Thyroid gland (tissue), 4 donors: ENCODE data around the gene STIM2. TPM values are rescaled to one million over a fixed set of nuclear protein-coding genes. Genes with fewer than 3 reads are reported as not detected.
"Not testable (repeated sequence)": the region's sequence is repeated elsewhere in the genome, so short reads cannot be mapped to it uniquely, and the experiment has no call there.

Experiments
- DNase-seq, 2 donors: peaks; one replicate each; pipeline ENCODE4 v3.0.0-alpha.2; 2019
- H3K27ac ChIP-seq, 3 donors: fragments of 200-600 bp; sonication (generic); 1 replicate in 2 of 3; 2 replicates in 1 of 3; pipeline ENCODE4 v1.5.1; 2016 to 2019; ENCODE audit warnings: mild to moderate bottlenecking in 1 of 3, moderate library complexity in 1 of 3
- H3K27me3 ChIP-seq: fragments of 200-600 bp; sonication (generic); one replicate; pipeline ENCODE4 v1.5.1; 2019
- H3K36me3 ChIP-seq, 2 donors: fragments of 200-600 bp; sonication (generic); one replicate each; pipeline ENCODE4 v1.5.1; 2016 to 2019
- H3K4me1 ChIP-seq, 2 donors: fragments of 200-600 bp; sonication (generic); one replicate each; pipeline ENCODE4 v1.5.1; 2017 to 2019
- H3K4me3 ChIP-seq, 3 donors: fragments of 200-600 bp; sonication (generic); replicated peaks in 1 of 3; 1 replicate in 2 of 3; 2 replicates in 1 of 3; pipeline ENCODE4 v1.5.1; 2016; ENCODE audit warnings: mild to moderate bottlenecking in 1 of 3
- H3K9me3 ChIP-seq: fragments of 200-600 bp; sonication (generic); one replicate; pipeline ENCODE4 v1.5.1; 2017
- POLR2A ChIP-seq, 2 donors: fragments of 450-650 bp; IDR thresholded peaks; one replicate each; pipeline ENCODE4 v1.6.1; 2017; ENCODE audit warnings: antibody characterized with exemption in 2 of 2, mild to moderate bottlenecking in 2 of 2, moderate library complexity in 1 of 2
- WGBS, 2 donors: methylation state at CpG; one replicate each; pipeline ENCODE4 v1.1.5; 2017; 5-methylcytosine and 5-hydroxymethylcytosine counted together
- intact Hi-C: fragments of 100-400 bp; cut with DNase I; formaldehyde crosslinking; loops from one replicate; pipeline ENCODE4 v1.15.1; 2023
- total RNA-seq, 4 donors: library from RNA; depleted of rRNA; stranded (reverse); fragments of >200 nt; gene quantifications; one replicate each; pipeline ENCODE4 v1.2.3, GENCODE V29; 2016
- TF ChIP-seq, protein P1 (sequence below), 6 experiments: fragments of 200-600 bp in 3 of 6; fragments of 450-650 bp in 3 of 6; sonication (generic) in 3 of 6; IDR thresholded peaks; one replicate each; pipeline ENCODE4 v1.5.1; 2016 to 2019; ENCODE audit warnings: antibody characterized with exemption in 6 of 6, mild to moderate bottlenecking in 2 of 6, inconsistent platforms in 1 of 6, moderate library complexity in 1 of 6

The STIM2 gene
- total RNA-seq, 4 donors from 2014 or later: 16.4 to 39.1 (median 18.5) TPM

DNA sequence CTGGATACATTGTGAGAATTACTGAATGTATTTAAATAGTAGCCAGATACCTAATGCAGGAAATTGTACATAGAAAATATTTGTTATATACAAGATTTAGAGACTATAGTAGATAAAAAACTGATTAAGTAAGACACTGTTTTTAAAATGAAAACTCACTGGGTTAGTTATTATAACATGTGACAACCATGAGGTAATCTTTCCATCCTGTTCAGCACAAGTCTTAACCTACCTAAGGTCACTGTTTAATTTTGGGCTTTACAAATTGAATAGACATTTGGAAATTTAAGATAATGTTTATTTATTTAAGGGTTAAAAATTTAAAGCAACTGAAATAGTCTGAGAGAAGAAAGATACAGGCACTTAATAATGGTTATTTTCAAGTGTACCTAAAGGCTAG, 102.1 kb downstream of the STIM2 start:
- H3K27me3 ChIP-seq: no peaks in the 10 kb centered on the region
- TF ChIP-seq, protein P1, sequence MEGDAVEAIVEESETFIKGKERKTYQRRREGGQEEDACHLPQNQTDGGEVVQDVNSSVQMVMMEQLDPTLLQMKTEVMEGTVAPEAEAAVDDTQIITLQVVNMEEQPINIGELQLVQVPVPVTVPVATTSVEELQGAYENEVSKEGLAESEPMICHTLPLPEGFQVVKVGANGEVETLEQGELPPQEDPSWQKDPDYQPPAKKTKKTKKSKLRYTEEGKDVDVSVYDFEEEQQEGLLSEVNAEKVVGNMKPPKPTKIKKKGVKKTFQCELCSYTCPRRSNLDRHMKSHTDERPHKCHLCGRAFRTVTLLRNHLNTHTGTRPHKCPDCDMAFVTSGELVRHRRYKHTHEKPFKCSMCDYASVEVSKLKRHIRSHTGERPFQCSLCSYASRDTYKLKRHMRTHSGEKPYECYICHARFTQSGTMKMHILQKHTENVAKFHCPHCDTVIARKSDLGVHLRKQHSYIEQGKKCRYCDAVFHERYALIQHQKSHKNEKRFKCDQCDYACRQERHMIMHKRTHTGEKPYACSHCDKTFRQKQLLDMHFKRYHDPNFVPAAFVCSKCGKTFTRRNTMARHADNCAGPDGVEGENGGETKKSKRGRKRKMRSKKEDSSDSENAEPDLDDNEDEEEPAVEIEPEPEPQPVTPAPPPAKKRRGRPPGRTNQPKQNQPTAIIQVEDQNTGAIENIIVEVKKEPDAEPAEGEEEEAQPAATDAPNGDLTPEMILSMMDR (IDR thresholded peaks at IDR 0.05): no peak
- no peak for TF ChIP-seq POLR2A (IDR thresholded peaks at IDR 0.05)
- H3K4me3 ChIP-seq: no peak overlapping the region
- H3K36me3 ChIP-seq: no peaks in the 10 kb centered on the region
- H3K9me3 ChIP-seq: no peaks in the 10 kb centered on the region
- no peaks in the 10 kb centered on the region for H3K4me1 ChIP-seq
- no peak overlapping the region for H3K27ac ChIP-seq
- DNase-seq: no peak
- intact Hi-C loops: no loop called here

DNA sequence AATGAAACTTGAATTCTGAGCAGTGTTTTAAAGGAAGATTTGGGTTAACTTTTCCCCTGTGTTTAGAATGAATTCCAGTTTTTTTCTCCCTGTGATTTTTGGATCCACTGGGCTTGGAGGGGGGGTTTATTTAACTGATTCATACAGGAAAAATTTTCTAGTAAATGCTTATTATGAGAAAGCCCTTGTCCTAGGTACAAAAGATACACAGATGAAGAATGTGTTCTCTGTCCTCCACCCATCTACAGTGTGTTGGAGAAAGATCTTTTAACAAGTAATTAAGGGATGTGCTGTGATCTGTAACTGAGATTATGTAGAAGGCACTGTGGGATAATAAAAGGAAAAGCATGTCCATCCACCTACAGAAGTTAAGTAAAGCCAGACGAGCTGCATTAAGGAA, 103.9 kb downstream of the STIM2 start:
- Histone ChIP-seq H3K27me3 (no peaks in the 10 kb centered on the region), H3K4me1 (no peaks in the 10 kb centered on the region), H3K4me3 (no peak overlapping the region), H3K36me3 (no peaks in the 10 kb centered on the region), H3K27ac (no peak overlapping the region), H3K9me3 (no peaks in the 10 kb centered on the region)
- intact Hi-C loops: no loop called here
- no peak for DNase-seq
- WGBS, 2 donors: 72 to 79% methylated on average over 1 of the region's 1 CpG
- TF ChIP-seq, protein P1 (IDR thresholded peaks at IDR 0.05): no peak
- TF ChIP-seq POLR2A (IDR thresholded peaks at IDR 0.05): no peak

DNA sequence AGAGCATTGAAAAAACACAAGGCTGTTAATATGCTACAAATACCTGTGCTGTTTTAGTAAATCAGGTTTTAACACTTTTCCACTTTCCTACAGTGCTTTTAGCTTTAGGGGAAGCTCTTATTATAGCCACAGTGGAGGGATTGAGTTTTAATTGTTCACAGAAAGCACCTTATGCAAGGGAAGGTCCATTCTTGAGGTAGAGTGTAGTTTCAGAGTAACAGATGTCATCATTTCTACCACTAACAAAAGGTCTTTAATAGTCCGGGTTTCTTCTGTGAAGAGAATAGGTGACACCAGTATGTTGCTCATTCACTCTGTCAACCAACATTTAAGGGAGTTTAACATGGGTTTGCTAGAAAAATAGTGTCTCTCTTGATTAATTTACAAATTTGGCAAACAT, 104.4 kb downstream of the STIM2 start:
- Histone ChIP-seq H3K36me3 (no peaks in the 10 kb centered on the region), H3K4me1 (no peaks in the 10 kb centered on the region), H3K27me3 (no peaks in the 10 kb centered on the region), H3K4me3 (no peak overlapping the region), H3K9me3 (no peaks in the 10 kb centered on the region), H3K27ac (no peak overlapping the region)
- intact Hi-C loops: no loop called here
- DNase-seq: no peak
- WGBS, 2 donors: 80 to 97% methylated on average over 1 of the region's 1 CpG
- no peak for TF ChIP-seq POLR2A (IDR thresholded peaks at IDR 0.05)
- TF ChIP-seq, protein P1 (IDR thresholded peaks at IDR 0.05): no peak

DNA sequence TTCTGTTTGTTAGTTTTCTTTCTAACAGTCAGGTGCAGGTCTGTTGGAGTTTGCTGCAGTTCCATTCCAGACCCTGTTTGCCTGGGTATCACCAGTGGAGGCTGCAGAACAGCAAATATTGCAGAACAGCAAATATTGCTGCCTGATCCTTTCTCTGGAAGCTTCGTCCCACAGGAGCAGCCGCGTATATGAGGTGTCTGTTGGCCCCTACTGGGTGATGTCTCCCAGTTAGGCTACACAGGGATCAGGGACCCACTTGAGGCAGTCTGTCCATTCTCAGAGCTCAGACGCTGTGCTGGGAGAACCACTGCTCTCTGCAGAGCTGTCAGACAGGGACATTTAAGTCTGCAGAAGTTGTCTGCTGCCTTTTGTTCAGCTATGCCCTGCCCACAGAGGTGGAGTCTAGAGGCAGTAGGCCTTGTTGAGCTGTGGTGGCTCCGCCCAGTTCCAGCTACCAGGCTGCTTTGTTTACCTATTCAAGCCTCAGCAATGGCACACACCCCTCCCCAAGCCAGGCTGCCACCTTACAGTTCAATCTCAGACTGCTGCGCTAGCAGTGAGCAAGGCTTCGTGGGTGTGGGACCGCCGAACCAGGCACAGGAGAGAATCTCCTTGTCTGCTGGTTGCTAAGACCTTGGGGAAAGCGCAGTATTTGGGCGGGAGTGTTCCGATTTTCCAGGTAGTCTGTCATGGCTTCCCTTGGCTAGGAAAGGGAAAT, 115.0 kb downstream of the STIM2 start:
- H3K27ac ChIP-seq, H3K36me3 ChIP-seq, DNase-seq, H3K9me3 ChIP-seq, H3K4me1 ChIP-seq, H3K27me3 ChIP-seq, intact Hi-C loops, H3K4me3 ChIP-seq: not testable (repeated sequence)
- 95 to 100% methylated on average over 8 to 12 of the region's 12 CpGs for WGBS, 2 donors

DNA sequence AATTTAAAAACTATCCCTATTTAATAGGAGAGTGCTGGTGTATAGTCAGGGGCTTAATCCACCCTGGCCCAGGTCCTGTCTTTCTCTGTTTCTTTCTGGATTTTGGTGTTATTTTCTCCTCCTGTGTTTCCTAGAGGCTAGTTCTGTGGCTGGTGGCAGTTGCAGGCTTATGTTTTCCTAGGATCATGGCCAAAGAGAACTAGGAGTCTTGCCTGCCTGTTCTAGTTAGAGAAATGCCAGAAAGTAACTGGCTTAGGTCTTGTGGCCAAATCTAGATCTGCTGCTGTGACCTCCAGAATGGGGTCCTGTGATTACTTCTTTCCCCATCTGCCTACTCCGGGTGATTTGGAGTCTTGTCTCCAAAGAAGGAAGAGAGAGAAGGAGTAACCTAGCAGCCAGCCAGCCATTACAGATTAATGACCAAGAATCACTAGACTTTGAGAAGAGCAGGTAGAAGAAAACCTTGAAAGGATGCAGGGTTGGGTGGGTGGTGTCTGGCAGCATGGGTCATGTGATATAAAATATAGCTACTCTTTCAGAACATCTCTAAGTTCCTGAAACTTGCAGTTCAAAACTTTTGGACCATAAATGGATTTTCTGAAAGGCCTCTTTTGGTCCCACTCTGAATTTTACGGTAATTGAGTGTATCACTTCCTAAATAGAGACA, 117.9 kb downstream of the STIM2 start:
- no peaks in the 10 kb centered on the region for H3K36me3 ChIP-seq
- no peaks in the 10 kb centered on the region for H3K9me3 ChIP-seq
- 82 to 87% methylated on average over 2 of the region's 2 CpGs for WGBS, 2 donors
- H3K27ac ChIP-seq: no peak overlapping the region
- H3K4me3 ChIP-seq: no peak overlapping the region
- no peaks in the 10 kb centered on the region for H3K27me3 ChIP-seq
- intact Hi-C loops: no loop called here
- H3K4me1 ChIP-seq: no peaks in the 10 kb centered on the region
- TF ChIP-seq, protein P1 (IDR thresholded peaks at IDR 0.05): no peak
- no peak for TF ChIP-seq POLR2A (IDR thresholded peaks at IDR 0.05)
- DNase-seq: no peak
